ENCODE results near the gene UGT1A9.

DNA sequence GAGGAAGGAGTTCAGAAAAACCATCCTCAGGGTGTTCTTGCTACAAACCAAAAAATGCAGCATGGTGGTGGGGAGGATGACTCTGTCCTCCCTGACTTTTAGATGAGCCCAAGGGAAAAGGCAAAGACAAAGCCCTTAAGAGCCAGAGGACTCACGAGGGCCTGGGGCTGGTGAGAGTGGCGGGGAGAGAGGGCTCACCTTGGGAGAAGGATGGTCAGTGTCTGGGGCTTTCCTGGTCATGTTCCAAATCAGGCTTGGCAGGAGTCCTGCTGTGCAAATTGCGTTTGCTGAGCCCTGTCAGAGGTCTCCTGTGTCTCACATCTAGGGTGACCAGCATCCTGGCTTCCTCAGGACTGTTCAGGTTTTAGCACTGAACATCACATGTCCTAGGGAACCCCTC lies 93.1 kb downstream of the UGT1A9 start:
- TF ChIP-seq, protein P1, sequence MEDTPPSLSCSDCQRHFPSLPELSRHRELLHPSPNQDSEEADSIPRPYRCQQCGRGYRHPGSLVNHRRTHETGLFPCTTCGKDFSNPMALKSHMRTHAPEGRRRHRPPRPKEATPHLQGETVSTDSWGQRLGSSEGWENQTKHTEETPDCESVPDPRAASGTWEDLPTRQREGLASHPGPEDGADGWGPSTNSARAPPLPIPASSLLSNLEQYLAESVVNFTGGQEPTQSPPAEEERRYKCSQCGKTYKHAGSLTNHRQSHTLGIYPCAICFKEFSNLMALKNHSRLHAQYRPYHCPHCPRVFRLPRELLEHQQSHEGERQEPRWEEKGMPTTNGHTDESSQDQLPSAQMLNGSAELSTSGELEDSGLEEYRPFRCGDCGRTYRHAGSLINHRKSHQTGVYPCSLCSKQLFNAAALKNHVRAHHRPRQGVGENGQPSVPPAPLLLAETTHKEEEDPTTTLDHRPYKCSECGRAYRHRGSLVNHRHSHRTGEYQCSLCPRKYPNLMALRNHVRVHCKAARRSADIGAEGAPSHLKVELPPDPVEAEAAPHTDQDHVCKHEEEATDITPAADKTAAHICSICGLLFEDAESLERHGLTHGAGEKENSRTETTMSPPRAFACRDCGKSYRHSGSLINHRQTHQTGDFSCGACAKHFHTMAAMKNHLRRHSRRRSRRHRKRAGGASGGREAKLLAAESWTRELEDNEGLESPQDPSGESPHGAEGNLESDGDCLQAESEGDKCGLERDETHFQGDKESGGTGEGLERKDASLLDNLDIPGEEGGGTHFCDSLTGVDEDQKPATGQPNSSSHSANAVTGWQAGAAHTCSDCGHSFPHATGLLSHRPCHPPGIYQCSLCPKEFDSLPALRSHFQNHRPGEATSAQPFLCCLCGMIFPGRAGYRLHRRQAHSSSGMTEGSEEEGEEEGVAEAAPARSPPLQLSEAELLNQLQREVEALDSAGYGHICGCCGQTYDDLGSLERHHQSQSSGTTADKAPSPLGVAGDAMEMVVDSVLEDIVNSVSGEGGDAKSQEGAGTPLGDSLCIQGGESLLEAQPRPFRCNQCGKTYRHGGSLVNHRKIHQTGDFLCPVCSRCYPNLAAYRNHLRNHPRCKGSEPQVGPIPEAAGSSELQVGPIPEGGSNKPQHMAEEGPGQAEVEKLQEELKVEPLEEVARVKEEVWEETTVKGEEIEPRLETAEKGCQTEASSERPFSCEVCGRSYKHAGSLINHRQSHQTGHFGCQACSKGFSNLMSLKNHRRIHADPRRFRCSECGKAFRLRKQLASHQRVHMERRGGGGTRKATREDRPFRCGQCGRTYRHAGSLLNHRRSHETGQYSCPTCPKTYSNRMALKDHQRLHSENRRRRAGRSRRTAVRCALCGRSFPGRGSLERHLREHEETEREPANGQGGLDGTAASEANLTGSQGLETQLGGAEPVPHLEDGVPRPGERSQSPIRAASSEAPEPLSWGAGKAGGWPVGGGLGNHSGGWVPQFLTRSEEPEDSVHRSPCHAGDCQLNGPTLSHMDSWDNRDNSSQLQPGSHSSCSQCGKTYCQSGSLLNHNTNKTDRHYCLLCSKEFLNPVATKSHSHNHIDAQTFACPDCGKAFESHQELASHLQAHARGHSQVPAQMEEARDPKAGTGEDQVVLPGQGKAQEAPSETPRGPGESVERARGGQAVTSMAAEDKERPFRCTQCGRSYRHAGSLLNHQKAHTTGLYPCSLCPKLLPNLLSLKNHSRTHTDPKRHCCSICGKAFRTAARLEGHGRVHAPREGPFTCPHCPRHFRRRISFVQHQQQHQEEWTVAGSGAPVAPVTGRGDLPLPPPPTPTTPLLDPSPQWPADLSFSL (CRISPR knock-in tag; IDR thresholded peaks at IDR 0.05) = no peak
- TF ChIP-seq, protein P2, sequence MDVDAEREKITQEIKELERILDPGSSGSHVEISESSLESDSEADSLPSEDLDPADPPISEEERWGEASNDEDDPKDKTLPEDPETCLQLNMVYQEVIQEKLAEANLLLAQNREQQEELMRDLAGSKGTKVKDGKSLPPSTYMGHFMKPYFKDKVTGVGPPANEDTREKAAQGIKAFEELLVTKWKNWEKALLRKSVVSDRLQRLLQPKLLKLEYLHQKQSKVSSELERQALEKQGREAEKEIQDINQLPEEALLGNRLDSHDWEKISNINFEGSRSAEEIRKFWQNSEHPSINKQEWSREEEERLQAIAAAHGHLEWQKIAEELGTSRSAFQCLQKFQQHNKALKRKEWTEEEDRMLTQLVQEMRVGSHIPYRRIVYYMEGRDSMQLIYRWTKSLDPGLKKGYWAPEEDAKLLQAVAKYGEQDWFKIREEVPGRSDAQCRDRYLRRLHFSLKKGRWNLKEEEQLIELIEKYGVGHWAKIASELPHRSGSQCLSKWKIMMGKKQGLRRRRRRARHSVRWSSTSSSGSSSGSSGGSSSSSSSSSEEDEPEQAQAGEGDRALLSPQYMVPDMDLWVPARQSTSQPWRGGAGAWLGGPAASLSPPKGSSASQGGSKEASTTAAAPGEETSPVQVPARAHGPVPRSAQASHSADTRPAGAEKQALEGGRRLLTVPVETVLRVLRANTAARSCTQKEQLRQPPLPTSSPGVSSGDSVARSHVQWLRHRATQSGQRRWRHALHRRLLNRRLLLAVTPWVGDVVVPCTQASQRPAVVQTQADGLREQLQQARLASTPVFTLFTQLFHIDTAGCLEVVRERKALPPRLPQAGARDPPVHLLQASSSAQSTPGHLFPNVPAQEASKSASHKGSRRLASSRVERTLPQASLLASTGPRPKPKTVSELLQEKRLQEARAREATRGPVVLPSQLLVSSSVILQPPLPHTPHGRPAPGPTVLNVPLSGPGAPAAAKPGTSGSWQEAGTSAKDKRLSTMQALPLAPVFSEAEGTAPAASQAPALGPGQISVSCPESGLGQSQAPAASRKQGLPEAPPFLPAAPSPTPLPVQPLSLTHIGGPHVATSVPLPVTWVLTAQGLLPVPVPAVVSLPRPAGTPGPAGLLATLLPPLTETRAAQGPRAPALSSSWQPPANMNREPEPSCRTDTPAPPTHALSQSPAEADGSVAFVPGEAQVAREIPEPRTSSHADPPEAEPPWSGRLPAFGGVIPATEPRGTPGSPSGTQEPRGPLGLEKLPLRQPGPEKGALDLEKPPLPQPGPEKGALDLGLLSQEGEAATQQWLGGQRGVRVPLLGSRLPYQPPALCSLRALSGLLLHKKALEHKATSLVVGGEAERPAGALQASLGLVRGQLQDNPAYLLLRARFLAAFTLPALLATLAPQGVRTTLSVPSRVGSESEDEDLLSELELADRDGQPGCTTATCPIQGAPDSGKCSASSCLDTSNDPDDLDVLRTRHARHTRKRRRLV (CRISPR knock-in tag; IDR thresholded peaks at IDR 0.05) = no peak
- TF ChIP-seq ZSCAN30 (CRISPR knock-in tag; IDR thresholded peaks at IDR 0.05) (no peak), CHD4 (IDR thresholded peaks at IDR 0.05; ENCODE audit: borderline replicate concordance, low read length) (no peak)
- TF ChIP-seq, protein P3, sequence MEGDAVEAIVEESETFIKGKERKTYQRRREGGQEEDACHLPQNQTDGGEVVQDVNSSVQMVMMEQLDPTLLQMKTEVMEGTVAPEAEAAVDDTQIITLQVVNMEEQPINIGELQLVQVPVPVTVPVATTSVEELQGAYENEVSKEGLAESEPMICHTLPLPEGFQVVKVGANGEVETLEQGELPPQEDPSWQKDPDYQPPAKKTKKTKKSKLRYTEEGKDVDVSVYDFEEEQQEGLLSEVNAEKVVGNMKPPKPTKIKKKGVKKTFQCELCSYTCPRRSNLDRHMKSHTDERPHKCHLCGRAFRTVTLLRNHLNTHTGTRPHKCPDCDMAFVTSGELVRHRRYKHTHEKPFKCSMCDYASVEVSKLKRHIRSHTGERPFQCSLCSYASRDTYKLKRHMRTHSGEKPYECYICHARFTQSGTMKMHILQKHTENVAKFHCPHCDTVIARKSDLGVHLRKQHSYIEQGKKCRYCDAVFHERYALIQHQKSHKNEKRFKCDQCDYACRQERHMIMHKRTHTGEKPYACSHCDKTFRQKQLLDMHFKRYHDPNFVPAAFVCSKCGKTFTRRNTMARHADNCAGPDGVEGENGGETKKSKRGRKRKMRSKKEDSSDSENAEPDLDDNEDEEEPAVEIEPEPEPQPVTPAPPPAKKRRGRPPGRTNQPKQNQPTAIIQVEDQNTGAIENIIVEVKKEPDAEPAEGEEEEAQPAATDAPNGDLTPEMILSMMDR (CRISPR knock-in tag; IDR thresholded peaks at IDR 0.05) = no peak
- TF ChIP-seq, protein P4, sequence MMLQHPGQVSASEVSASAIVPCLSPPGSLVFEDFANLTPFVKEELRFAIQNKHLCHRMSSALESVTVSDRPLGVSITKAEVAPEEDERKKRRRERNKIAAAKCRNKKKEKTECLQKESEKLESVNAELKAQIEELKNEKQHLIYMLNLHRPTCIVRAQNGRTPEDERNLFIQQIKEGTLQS (CRISPR knock-in tag; IDR thresholded peaks at IDR 0.05) = no peak
